Loucy (cell line): ENCODE results near the gene SCYGR3.

Source experiments
- H2AFZ ChIP-seq: fragments of 200-600 bp; sonication (generic); 2 replicates; pipeline ENCODE4 v1.6.0; 2016; ENCODE audit warnings: antibody characterized with exemption, mild to moderate bottlenecking, low read length, moderate library complexity
- H3F3A ChIP-seq: fragments of 200-600 bp; 2 replicates; pipeline ENCODE4 v1.6.0; 2016; ENCODE audit warnings: antibody characterized with exemption, low read depth, mild to moderate bottlenecking
- H3K27me3 ChIP-seq: fragments of 200-600 bp; sonication (generic); 2 replicates; pipeline ENCODE4 v1.6.1; 2014; ENCODE audit warnings: low read length, mild to moderate bottlenecking; ENCODE audit not compliant: insufficient read depth, poor library complexity, severe bottlenecking
- H3K36me3 ChIP-seq: fragments of 200-600 bp; sonication (generic); 2 replicates; pipeline ENCODE4 v1.6.1; 2016; ENCODE audit warnings: low read length; ENCODE audit not compliant: insufficient read depth
- H3K4me1 ChIP-seq: fragments of 200-600 bp; sonication (generic); 2 replicates; pipeline ENCODE4 v1.5.1; 2014; ENCODE audit warnings: low read length, mild to moderate bottlenecking; ENCODE audit not compliant: insufficient read depth, poor library complexity, severe bottlenecking
- H3K4me2 ChIP-seq: fragments of 200-600 bp; sonication (generic); 2 replicates; pipeline ENCODE4 v1.6.0; 2014; ENCODE audit warnings: antibody characterized with exemption, low read length, low read depth, mild to moderate bottlenecking; ENCODE audit not compliant: poor library complexity, severe bottlenecking
- H3K4me3 ChIP-seq: fragments of 200-600 bp; sonication (generic); 2 replicates; pipeline ENCODE4 v1.5.1; 2014; ENCODE audit warnings: low read length, mild to moderate bottlenecking, mixed read lengths; ENCODE audit not compliant: poor library complexity, severe bottlenecking
- H3K79me2 ChIP-seq: fragments of 200-600 bp; sonication (generic); 2 replicates; pipeline ENCODE4 v1.6.1; 2014; ENCODE audit warnings: low read length; ENCODE audit not compliant: insufficient read depth
- H3K9ac ChIP-seq: fragments of 200-600 bp; sonication (generic); 2 replicates; pipeline ENCODE4 v1.6.0; 2014; ENCODE audit warnings: mild to moderate bottlenecking, low read depth, low read length, moderate library complexity; ENCODE audit not compliant: poor library complexity, severe bottlenecking
- H3K9me2 ChIP-seq: fragments of 200-600 bp; sonication (generic); replicated peaks from 2 replicates; pipeline ENCODE4 v1.6.1; 2016; ENCODE audit warnings: low read depth, low read length, mixed read lengths
- H3K9me3 ChIP-seq: fragments of 200-600 bp; sonication (generic); 2 replicates; pipeline ENCODE4 v1.6.1; 2014; ENCODE audit warnings: mild to moderate bottlenecking, antibody characterized with exemption, low read length, low read depth; ENCODE audit not compliant: insufficient read depth
- H4K20me1 ChIP-seq: fragments of 200-600 bp; sonication (generic); 2 replicates; pipeline ENCODE4 v1.6.0; 2014; ENCODE audit warnings: antibody characterized with exemption, low read length, mild to moderate bottlenecking; ENCODE audit not compliant: insufficient read depth, poor library complexity, severe bottlenecking
- EZH2phosphoT487 ChIP-seq: fragments of 200-600 bp; IDR thresholded peaks from 2 replicates; pipeline ENCODE4 v1.6.1; 2018; ENCODE audit warnings: antibody characterized with exemption, mild to moderate bottlenecking, moderate library complexity, borderline replicate concordance
- TF ChIP-seq, protein P1 (sequence below): fragments of 200-600 bp; sonication (generic); conservative IDR thresholded peaks from 2 replicates; pipeline ENCODE4 v1.5.1; 2014; ENCODE audit warnings: mild to moderate bottlenecking, antibody characterized with exemption, low read length

Gene SCYGR3

DNA sequence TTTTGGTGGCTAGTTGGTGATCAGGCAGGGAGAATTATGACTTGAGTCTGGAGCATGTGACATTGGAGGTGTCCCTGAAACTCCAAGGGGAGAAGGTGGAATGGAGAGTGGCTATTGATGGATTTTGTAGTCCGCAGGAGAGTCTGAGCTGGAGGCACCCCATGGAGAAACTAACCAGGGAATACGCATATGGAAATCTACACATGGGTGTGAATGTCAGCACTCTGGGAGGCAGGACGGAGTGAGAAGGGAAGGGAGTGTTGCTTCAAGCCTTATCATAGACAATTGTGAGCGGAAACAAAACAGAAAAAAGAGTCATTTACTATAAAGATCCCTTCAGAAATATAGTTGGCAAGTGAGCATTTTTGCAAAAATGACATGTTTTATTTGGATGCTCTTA is 2.0 kb upstream of the SCYGR3 start:
- no peak overlapping the region for H3K4me2 ChIP-seq
- no peaks in the 10 kb centered on the region for H3F3A ChIP-seq
- no peaks in the 10 kb centered on the region for H3K9me2 ChIP-seq
- TF ChIP-seq EZH2phosphoT487, result no peak
- TF ChIP-seq, protein P1, sequence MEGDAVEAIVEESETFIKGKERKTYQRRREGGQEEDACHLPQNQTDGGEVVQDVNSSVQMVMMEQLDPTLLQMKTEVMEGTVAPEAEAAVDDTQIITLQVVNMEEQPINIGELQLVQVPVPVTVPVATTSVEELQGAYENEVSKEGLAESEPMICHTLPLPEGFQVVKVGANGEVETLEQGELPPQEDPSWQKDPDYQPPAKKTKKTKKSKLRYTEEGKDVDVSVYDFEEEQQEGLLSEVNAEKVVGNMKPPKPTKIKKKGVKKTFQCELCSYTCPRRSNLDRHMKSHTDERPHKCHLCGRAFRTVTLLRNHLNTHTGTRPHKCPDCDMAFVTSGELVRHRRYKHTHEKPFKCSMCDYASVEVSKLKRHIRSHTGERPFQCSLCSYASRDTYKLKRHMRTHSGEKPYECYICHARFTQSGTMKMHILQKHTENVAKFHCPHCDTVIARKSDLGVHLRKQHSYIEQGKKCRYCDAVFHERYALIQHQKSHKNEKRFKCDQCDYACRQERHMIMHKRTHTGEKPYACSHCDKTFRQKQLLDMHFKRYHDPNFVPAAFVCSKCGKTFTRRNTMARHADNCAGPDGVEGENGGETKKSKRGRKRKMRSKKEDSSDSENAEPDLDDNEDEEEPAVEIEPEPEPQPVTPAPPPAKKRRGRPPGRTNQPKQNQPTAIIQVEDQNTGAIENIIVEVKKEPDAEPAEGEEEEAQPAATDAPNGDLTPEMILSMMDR, result no peak
- H3K4me1 ChIP-seq, result no peaks in the 10 kb centered on the region
- H2AFZ ChIP-seq, result no peak overlapping the region
- H3K79me2 ChIP-seq, result no peaks in the 10 kb centered on the region
- H3K27me3 ChIP-seq, result no peaks in the 10 kb centered on the region
- H3K36me3 ChIP-seq, result no peaks in the 10 kb centered on the region
- H3K4me3 ChIP-seq, result no peak overlapping the region
- no peak overlapping the region for H3K9ac ChIP-seq
- no peaks in the 10 kb centered on the region for H3K9me3 ChIP-seq
- H4K20me1 ChIP-seq, result no peaks in the 10 kb centered on the region

- H3K36me3 ChIP-seq, result no peaks in the 10 kb centered on the region
- H3F3A ChIP-seq, result no peaks in the 10 kb centered on the region
- H3K9me2 ChIP-seq, result no peaks in the 10 kb centered on the region
- H3K4me3 ChIP-seq, result no peak overlapping the region
- H3K4me2 ChIP-seq, result no peak overlapping the region
- TF ChIP-seq EZH2phosphoT487, result no peak
- TF ChIP-seq, protein P1, result no peak
- H3K79me2 ChIP-seq, result no peaks in the 10 kb centered on the region
- H3K27me3 ChIP-seq, result no peaks in the 10 kb centered on the region
- H3K4me1 ChIP-seq, result no peaks in the 10 kb centered on the region
- no peaks in the 10 kb centered on the region for H4K20me1 ChIP-seq
- H3K9ac ChIP-seq, result no peak overlapping the region
- H3K9me3 ChIP-seq, result no peaks in the 10 kb centered on the region
- no peak overlapping the region for H2AFZ ChIP-seq
These were observed 1.3 kb upstream of the SCYGR3 start for GRCh38 chr2:227615906-227616305.

DNA sequence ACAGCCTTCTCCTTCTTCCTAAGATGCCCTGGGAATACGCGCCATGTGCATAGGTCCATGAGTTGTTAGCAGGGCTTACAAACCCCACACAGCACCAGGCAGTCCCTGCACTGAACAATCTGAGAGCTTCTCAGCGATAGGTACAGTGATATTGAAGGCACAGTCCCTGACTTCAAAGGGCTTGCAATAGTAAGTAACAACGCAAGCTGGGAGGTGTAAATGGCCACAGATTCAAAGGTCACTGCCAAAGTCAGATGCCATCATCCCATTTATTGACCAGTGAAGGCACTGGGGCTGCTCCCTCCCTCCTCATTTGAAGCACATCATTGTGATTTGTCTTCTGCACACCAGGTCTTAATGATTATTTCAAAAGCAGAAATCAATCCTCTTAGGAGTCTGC is 541 bp upstream of the SCYGR3 start:
- Histone ChIP-seq H3K27me3 (no peaks in the 10 kb centered on the region), H3K4me2 (no peak overlapping the region), H3K36me3 (no peaks in the 10 kb centered on the region), H3K9ac (no peak overlapping the region), H2AFZ (no peak overlapping the region), H3K4me3 (no peak overlapping the region), H3K9me3 (no peaks in the 10 kb centered on the region), H3F3A (no peaks in the 10 kb centered on the region), H3K4me1 (no peaks in the 10 kb centered on the region), H3K9me2 (no peaks in the 10 kb centered on the region), H4K20me1 (no peaks in the 10 kb centered on the region), H3K79me2 (no peaks in the 10 kb centered on the region)
- no peak for TF ChIP-seq EZH2phosphoT487
- TF ChIP-seq, protein P1, result no peak
